Measurements from ENCODE around the gene GRB2.
"Not testable (repeated sequence)": the region's sequence is repeated elsewhere in the genome, so short reads cannot be mapped to it uniquely, and the experiment has no call there.

Gene GRB2

GRCh38 chr17:75384751-75385150, 20.7 kb downstream of the GRB2 start:
- DNase-seq, result no peak

- no peak for DNase-seq
Measured at GRCh38 chr17:75383842-75384195, 21.7 kb downstream of the GRB2 start.

GRCh38 chr17:75380750-75381149, 24.7 kb downstream of the GRB2 start:
- no peak for DNase-seq

DNA sequence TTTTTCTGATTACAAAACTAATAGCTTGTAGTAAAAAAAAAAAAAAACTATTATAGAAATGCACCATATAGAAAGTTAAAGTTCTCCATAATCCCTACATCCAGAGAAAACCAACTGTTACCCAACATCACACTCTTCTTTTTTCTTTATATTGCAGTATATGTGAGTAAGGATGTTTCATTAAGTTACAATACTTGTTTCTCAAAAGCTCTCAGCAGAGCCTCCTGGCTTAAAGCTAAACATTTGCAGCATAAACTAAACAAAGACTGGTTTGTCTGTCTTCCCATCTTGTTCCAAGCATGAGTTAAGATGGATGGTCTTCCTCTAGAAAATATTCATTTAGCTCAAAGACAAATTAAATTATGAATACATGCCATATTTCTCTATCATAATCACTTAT, 25.2 kb downstream of the GRB2 start:
- no peak for DNase-seq

DNA sequence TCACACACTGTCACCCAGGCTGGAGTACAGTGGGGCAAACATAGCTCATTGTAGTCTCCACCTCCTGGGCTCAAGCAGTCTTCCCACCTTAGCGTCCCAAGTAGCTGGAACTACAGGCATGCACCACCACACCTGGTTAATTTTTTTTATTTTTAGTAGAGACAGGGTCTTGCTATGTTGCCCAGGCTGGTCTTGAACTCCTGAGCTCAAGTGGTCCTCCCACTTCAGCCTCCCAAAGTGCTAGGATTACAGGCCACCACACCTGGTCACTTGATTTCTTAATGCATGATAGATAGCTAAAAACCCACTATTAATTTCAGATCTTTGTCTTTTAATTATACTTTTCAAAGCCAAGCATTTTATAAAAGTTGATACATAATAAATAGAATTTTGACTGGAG, 26.1 kb downstream of the GRB2 start:
- DNase-seq, result not testable (repeated sequence)

- no peak for DNase-seq
Measured at GRCh38 chr17:75373280-75373679, 32.2 kb downstream of the GRB2 start.

DNA sequence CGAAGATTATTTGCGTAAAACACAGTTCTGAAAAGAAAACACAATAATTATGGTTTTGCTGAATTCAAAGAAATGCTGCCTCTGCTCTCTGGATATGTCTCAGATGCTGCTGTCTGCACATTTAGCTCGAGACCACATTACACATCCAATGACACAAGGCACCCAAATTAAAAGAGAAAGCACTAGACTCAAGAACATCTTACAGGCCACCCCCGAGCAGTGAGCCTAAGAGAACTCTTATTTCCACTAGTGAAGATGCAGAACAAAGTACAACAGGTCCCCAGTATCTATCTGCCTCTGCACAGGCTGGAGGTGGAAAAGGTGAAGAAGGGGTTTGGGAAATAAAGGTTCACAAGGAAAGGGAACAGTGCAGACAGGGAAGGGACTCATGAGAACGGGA, 33.5 kb downstream of the GRB2 start:
- DNase-seq, result no peak

DNA sequence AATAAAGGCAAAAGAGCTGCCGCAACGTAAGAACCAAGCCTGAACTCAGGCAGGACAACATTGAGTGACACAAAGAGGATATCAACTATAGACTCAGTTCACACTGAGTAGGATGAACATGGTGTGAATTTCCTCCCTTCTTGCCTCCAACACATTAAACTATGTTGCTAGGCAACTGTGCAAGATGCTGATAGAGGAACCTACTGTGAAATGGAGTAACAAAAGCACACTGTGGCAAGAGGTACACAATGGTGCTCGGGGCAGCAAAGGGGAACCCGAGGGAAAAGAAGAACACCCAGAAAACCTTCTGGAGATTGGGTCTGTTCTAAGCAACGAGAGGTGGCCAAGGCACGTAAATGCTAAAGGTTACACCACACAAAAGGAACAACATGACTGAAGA, 34.1 kb downstream of the GRB2 start:
- peak; percentile 29 for DNase-seq

DNA sequence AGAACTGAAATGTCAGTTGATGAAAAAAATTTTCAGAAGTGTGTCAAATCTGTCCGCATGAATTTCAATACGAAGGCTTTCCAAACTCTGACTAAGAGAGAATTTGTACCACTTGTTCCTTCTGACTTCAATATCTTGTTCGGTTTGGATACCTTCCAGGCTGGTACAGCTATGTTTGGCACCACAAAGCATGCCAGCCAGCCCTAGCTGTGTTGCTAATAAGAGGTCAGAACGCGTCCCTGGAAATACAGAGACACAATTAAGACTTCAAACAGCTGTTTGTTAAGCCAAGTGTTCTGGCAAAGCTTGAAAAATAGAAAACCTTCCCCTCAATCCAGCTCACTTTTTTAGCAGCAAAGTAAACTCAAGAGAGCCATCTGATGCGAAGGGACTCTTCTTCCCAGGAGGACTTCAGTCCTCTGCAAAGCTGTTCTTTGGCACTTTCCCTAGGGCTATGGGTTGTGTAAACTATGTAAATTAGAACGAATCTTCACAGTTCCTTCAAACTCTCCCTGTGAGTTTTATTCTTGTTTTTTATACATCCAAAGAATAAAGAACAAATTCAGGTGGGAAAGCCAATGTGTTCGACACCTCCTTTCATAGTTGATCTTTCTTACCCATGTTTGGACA, 35.1 kb downstream of the GRB2 start:
- no peak for DNase-seq

DNA sequence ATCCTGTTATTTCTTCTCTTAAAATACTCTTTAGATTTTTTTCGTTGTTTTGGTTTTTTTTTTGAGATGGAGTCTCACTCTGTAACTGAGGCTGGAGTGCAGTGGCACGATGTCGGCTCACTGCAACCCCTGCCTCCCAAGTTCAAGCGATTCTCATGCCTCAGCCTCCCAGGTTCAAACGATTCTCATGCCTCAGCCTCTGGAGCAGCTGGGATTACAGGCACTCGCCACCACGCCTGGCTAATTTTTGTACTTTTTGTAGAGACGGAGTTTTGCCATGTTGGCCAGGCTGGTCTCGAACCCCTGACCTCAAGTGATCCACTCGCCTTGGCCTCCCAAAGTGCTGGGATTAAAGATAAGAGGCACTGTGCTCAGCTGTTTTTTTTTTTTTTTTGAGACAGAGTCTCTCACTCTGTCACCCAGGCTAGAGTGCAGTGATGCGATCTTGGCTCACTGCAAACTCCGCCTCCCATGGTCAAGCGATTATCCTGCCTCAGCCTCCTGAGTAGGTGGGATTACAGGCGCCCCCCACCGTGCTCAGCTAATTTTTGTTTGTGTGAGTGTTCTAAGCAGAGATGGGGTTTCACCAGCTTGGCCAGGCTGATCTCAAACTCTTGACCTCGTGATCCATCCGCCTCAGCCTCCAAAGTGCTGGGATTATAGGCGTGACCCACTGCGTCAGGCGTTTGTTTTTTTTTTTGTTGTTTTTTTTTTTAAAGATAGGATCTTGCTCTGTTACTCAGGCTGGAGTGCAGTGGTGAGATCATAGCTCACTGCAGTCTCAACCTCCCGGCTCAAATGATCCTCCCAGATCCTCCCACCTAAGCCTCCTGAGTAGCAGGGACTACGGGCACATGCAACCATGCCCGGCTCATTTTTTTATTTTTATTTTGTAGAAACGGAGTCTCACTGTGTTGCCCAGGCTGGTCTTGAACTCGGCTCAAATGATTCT, 37.4 kb downstream of the GRB2 start:
- DNase-seq, result not testable (repeated sequence)

DNA sequence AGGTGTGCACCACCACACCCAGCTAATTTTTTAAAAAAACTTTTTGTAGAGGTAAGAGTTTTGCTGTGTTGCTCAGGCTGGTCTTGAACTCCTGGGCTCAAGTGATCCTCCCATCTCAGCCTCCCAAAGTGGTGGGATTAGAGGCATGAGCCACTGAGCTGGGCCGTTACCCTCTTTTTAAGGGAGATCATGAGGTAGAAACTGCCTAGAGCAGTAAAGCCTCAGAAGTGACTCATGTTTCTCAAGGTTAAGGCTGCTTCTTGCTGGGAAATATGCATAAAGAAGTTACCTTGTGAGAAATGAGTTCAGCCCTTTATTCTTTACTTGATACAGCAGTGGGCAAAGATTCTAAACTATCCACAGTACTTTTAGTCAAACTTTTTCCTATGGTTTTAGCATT, 38.2 kb downstream of the GRB2 start:
- DNase-seq, result no peak

GRCh38 chr17:75366432-75366831, 39.0 kb downstream of the GRB2 start:
- DNase-seq, result no peak

GRCh38 chr17:75365931-75366275, 39.6 kb downstream of the GRB2 start:
- no peak for DNase-seq

DNA sequence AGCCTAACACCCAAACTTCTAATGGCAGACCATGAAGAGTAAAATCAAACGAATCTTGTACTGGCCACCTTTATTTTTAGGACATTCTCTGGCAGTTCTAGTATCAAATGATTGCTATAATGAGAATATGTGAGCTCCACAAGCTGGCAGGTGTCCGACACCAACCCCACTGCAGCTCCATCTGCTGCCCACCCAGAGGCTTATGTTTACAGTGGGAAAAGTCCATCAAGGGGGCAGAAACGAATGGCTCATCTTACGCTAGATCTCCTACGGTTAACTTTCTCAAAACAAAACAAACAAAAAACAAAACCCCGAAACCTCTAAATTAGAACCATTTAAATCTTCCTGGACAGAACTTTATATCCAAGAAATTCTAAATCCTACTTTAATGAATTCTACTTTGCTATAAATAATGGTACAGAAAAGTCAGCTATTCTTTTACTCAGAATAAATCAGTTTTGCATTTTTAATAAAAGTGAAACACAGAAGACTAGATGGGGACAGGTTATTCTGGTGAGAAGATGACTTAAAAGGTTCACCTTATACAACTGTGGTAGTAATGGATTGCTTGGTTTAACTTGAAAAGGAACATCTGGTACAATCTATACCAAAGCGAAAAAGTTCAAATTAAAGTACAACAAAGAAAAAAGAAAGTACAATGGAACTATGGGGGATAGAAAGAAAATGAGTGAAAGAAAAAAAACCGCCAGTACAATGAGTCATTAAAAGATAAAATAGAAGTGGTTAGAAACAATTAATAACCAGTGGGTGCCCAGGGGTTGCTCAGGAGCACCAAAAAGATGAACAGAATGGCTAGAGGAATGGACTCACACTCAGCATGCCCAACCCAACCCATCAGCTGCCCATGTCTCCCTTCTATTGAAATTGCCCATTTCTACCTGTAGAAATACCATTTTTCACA, 40.2 kb downstream of the GRB2 start:
- DNase-seq, result no peak

DNA sequence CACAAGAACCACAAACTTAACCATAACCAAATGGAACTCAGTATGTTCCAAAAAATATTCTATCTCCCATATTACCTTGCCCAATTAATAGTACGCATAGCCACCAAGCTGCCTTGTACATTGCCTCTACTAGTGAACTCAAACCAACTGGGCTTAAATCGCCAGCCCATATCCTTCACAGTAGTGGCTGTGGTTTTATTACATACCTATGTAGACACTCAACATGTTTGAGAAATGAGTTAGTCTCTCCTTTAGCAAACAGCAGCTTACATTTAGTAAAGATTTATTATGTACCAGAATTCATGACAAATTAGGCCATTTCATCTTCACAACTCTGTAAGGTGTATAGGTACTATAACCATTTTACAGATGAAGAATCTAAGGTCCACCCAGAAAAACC, 41.4 kb downstream of the GRB2 start:
- DNase-seq, result no peak

DNA sequence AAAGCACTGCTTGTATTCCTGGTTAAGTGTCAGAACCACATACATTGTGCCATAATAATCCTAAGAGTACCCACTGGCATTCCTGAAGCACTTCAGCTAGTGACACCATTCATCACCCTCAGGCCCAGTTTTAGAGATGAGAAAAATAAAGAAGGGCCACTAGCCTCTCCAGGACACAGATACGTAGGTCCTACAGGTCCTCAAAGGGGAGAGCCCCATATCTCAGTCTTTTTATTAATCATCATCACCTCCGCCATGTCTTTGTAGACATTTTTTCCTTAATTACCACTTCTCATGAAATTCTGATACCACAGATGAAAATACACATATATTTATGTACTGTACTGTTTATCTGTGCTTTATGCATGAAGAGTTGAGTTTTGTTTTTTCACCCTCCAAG, 43.5 kb downstream of the GRB2 start:
- DNase-seq, result no peak

- no peak for DNase-seq
Measured at GRCh38 chr17:75361344-75361743, 44.1 kb downstream of the GRB2 start.

DNA sequence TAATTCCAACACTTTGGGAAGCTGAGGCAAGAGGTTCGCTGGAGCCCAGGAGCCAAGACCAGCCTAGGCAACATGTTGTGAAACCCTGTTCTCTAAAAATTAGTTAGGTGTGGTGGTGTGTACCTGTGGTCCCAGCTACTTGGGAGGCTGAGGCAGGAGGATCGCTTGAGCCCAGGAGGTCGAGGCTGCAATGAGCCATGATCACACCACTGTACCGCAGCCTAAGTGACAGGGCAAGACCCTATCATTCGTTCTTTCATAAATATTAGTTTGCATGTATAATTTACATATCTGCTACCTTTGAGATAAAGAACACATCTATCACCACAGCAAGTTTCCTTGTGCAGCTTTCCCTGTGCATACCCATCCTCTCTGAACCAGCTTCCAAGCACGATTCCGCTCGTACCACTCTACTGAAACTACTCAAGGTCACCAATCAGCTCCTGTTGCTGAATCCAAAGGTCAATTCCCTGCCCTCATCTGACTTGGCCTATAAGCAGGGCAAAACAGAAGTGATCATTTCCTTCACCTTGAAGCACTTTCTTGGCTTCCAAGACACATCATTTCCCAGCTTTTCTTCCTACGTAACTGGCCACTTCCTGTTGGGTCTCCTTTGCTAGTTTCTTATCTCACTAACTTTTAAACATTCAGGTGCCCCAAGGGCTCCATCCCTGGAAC, 49.1 kb downstream of the GRB2 start:
- DNase-seq, result no peak

GRCh38 chr17:75353176-75353575, 52.3 kb downstream of the GRB2 start:
- DNase-seq, result no peak

DNA sequence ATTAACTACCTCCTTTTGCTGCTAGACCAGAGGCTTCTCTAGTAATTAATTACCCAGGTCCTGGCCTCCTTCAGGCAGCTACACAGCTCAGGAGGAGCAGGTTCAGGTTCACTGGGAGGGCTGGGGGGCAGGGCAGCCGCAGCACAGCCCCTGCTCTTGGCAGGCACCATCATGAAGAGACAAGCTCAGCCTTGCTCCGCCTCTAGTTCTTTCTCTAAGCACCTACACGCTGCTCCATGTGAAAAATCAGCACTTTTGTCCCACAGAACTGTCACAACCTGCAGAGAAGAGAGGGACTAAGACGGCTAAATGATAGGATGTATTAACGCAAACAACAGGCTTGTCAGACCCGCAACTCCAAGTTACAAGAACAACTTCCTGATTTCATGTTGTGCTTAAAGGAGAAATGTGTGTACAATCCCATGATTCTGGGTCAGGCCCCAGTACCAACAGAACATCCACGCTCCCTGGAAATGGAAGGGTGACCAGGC, 53.4 kb downstream of the GRB2 start:
- no peak for DNase-seq

DNA sequence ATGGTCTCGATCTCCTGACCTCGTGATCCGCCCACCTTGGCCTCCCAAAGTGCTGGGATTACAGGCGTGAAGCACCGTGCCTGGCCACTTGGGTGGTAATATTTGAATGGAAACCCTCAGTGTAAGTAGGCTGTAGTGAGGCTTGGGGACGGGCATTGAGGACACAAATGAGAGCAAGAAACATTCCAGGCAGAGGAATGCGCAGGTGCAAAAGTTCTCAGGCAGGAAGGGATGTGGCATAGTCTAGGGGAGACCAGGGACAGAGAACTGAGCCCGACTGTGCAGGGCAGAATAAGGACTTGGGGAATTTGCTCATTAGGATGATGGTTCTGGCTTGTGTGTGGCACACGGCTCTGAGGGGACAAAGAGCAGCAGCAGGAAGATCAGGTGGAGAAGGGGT, 54.8 kb downstream of the GRB2 start:
- DNase-seq, result no peak

DNA sequence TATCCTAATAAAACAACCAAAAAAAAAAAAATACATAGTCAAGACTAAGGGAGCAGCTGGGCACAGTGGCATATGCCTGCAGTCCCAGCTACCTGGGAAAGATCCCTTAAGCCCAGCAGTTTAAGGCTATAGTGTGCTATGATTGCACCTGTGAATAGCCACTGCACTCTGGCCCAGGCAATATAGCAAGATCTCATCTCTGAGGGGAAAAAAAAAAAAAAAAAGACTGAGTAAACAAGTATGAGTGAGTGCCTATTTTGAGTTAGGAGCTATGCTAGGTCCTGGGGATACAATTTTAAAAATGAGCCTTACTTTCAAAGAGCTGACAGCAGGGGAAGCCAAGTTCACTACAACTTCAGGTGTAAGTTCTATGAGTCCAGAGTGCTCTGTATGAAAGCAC, 55.4 kb downstream of the GRB2 start:
- no peak for DNase-seq

DNA sequence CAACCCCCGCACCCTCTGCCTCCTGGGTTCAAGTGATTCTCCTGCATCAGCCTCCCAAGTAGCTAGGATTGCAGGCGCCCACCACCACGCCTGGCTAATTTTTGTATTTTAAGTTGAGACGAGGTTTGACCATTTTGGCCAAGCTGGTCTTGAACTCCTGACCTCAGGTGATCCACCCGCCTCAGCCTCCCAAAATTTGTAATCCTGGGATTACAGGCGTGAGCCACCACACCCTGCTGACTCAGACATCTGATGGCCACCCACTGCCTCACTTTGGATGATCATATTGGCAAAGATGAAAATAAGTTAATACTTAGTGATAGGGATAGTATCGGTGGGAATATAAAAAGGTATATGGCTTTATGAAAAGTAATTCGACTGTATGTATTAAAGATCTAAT, 55.9 kb downstream of the GRB2 start:
- no peak for DNase-seq
